GM12878 (cell line): ENCODE results near the gene ATG9B. TPM values are rescaled to one million over a fixed set of nuclear protein-coding genes. Genes with fewer than 3 reads are reported as not detected.

Experiments
- ATAC-seq: fragments of 200-7000 bp; cut with Tn5 transposase; 3 replicates; pipeline ENCODE4 v1.9.1; 2020; ENCODE audit warnings: mild to moderate bottlenecking, moderate library complexity
- BruUV-seq: library from RNA; stranded (reverse); fragments of 400-500 nt; replicated peaks from 2 replicates; lab custom pipeline; 2021; lab: Mats Ljungman, UMichigan
- CTCF ChIA-PET: fragments of 300-600 bp; sonication (Branson Sonifier 250); formaldehyde crosslinking; extraction: SDS; loops from one replicate; lab custom pipeline; 2021; ENCODE audit warnings: inconsistent platforms; lab: Yijun Ruan, JAX
- POLR2A ChIA-PET: fragments of 350-600 bp; formaldehyde crosslinking; extraction: SDS; loops from one replicate; lab custom pipeline; 2021; ENCODE audit warnings: inconsistent platforms; lab: Charles Lee
- RAD21 ChIA-PET: fragments of 300-600 bp; sonication (Branson Sonifier 250); formaldehyde crosslinking; loops from one replicate; lab custom pipeline; 2023; ENCODE audit warnings: antibody characterized with exemption; ENCODE audit not compliant: unreplicated experiment; lab: Charles Lee
- SMC1A ChIA-PET: fragments of 300-600 bp; sonication (Branson Sonifier 250); formaldehyde crosslinking; loops from one replicate; lab custom pipeline; 2023; ENCODE audit not compliant: unreplicated experiment, uncharacterized antibody; lab: Charles Lee
- DNase-seq: peaks from one replicate; pipeline ENCODE4 v3.0.0-alpha.2; 2011; ENCODE audit warnings: low read depth, low spot score
- FAIRE-seq: peaks from 3 replicates; lab custom pipeline; 2011; peaks lifted over from hg19 to GRCh38; lab: Jason Lieb, UNC
- H2AFZ ChIP-seq: 2 replicates; pipeline ENCODE4 v1.6.0; 2011; ENCODE audit warnings: low read depth, low read length, control low read depth; ENCODE audit not compliant: control insufficient read depth
- H3K27ac ChIP-seq: 2 replicates; pipeline ENCODE4 v1.5.1; 2011; ENCODE audit warnings: control low read depth; ENCODE audit not compliant: control insufficient read depth, insufficient read depth
- H3K27me3 ChIP-seq, 2 experiments: replicated peaks in 1 of 2; 2 replicates each; pipeline versions ENCODE4 v1.6.0 to v1.6.1; 2011; ENCODE audit warnings: low read length in 1 of 2; ENCODE audit not compliant: control insufficient read depth in 2 of 2, insufficient read depth in 2 of 2
- H3K36me3 ChIP-seq, 2 experiments: 2 replicates each; pipeline ENCODE4 v1.5.1; 2011; ENCODE audit warnings: low read length in 1 of 2; ENCODE audit not compliant: control insufficient read depth in 2 of 2, insufficient read depth in 2 of 2
- H3K4me1 ChIP-seq: 2 replicates; pipeline ENCODE4 v1.6.1; 2011; ENCODE audit warnings: mild to moderate bottlenecking, low read length, moderate library complexity, mixed read lengths; ENCODE audit not compliant: control insufficient read depth, insufficient read depth
- H3K4me2 ChIP-seq: 2 replicates; pipeline ENCODE4 v1.6.0; 2011; ENCODE audit warnings: control low read depth; ENCODE audit not compliant: control insufficient read depth, insufficient read depth
- H3K4me3 ChIP-seq: fragments of 200-600 bp; sonication (generic); 2 replicates; pipeline ENCODE4 v1.5.1; 2016
- H3K79me2 ChIP-seq: 2 replicates; pipeline ENCODE4 v1.6.0; 2011; ENCODE audit warnings: low read length; ENCODE audit not compliant: control insufficient read depth, insufficient read depth
- H3K9ac ChIP-seq: 2 replicates; pipeline ENCODE4 v1.8.0; 2011; ENCODE audit warnings: low read length, control low read depth, mixed read lengths; ENCODE audit not compliant: control insufficient read depth, insufficient read depth
- H3K9me3 ChIP-seq: replicated peaks from 3 replicates; pipeline ENCODE4 v1.5.1; 2011; ENCODE audit warnings: mild to moderate bottlenecking, low read length; ENCODE audit not compliant: control insufficient read depth, insufficient read depth
- H4K20me1 ChIP-seq: 2 replicates; pipeline ENCODE4 v1.6.0; 2011; ENCODE audit not compliant: control insufficient read depth, insufficient read depth
- MTA2 ChIP-seq: fragments of 450-650 bp; IDR thresholded peaks from 2 replicates; pipeline ENCODE4 v1.6.1; 2016; ENCODE audit warnings: low read depth, mild to moderate bottlenecking, moderate library complexity
- MXI1 ChIP-seq: fragments of 150-350 bp; IDR thresholded peaks from 2 replicates; pipeline ENCODE4 v1.6.1; 2011; ENCODE audit warnings: low read depth, mild to moderate bottlenecking, inconsistent platforms, low read length, improper control_type of control experiment
- MYB ChIP-seq: fragments of 150-350 bp; IDR thresholded peaks from 2 replicates; pipeline ENCODE4 v1.6.1; 2014; ENCODE audit warnings: mild to moderate bottlenecking, low read depth, low read length, borderline replicate concordance
- NR2C1 ChIP-seq: fragments of 450-650 bp; IDR thresholded peaks from 2 replicates; pipeline ENCODE4 v1.6.1; 2017; ENCODE audit warnings: antibody characterized with exemption, mild to moderate bottlenecking, moderate library complexity
- NRF1 ChIP-seq: conservative IDR thresholded peaks from 2 replicates; pipeline ENCODE4 v1.6.1; 2011; ENCODE audit warnings: mild to moderate bottlenecking, low read depth, low read length, improper control_type of control experiment
- POLR2AphosphoS5 ChIP-seq: IDR thresholded peaks from 2 replicates; pipeline ENCODE4 v1.6.1; 2011; ENCODE audit warnings: mild to moderate bottlenecking, low read length, inconsistent platforms
- RAD21 ChIP-seq: IDR thresholded peaks from 2 replicates; pipeline ENCODE4 v1.6.1; 2011; ENCODE audit warnings: mild to moderate bottlenecking, low read depth, low read length, moderate library complexity; ENCODE audit not compliant: insufficient read depth
- RUNX3 ChIP-seq: IDR thresholded peaks from 2 replicates; pipeline ENCODE4 v1.6.1; 2012; ENCODE audit warnings: low read length, inconsistent platforms
- SMAD1 ChIP-seq: fragments of 450-650 bp; IDR thresholded peaks from 2 replicates; pipeline ENCODE4 v1.6.1; 2018; ENCODE audit warnings: mild to moderate bottlenecking, low read depth; ENCODE audit not compliant: partially characterized antibody
- TCF12 ChIP-seq: IDR thresholded peaks from 2 replicates; pipeline ENCODE4 v1.6.1; 2011; ENCODE audit warnings: low read depth, mild to moderate bottlenecking, low read length
- TCF7 ChIP-seq: IDR thresholded peaks from 2 replicates; pipeline ENCODE4 v1.6.1; 2014; ENCODE audit warnings: antibody characterized with exemption, borderline replicate concordance
- ZNF207 ChIP-seq: fragments of 450-650 bp; IDR thresholded peaks from 2 replicates; pipeline ENCODE4 v1.6.1; 2014; ENCODE audit warnings: antibody characterized with exemption, mild to moderate bottlenecking, borderline replicate concordance
- WGBS: methylation state at CpG from one replicate; pipeline ENCODE4 v1.1.6; 2016; ENCODE audit warnings: low lambda C conversion rate; ENCODE audit not compliant: insufficient replicate concordance, insufficient coverage; ENCODE audit errors: missing lambda C conversion rate; 5-methylcytosine and 5-hydroxymethylcytosine counted together
- in situ Hi-C: fragments of 300-500 bp; cut with MboI; formaldehyde crosslinking; loops from 9 replicates; pipeline ENCODE4 v1.14.3; 2018; ENCODE audit warnings: mixed read lengths
- intact Hi-C: fragments of 100-400 bp; cut with micrococcal nuclease; formaldehyde crosslinking; loops from one replicate; pipeline ENCODE4 v1.14.2; 2022; ENCODE audit not compliant: unreplicated experiment
- polyA plus RNA-seq, 11 experiments: library from polyadenylated mRNA; depleted of rRNA in 4 of 11; unstranded in 6 of 11; stranded (reverse) in 5 of 11; fragments of >200 nt; fragmentation: Nextera tagmentation in 4 of 11; fragmentation: Illumina TruSeq in 1 of 11; extraction: Ambion mirVana in 4 of 11; extraction: Trizol in 1 of 11; gene quantifications; 1 replicate in 1 of 11; 2 replicates in 10 of 11; pipeline versions ENCODE4 v1.2.1 to v1.2.3, GENCODE V29; 2011 to 2016; ENCODE audit warnings: inconsistent platforms in 2 of 11, missing spikeins in 2 of 11, low read depth in 1 of 11
- total RNA-seq, 4 experiments: library from RNA; depleted of rRNA in 3 of 4; stranded (reverse); fragments of >200 nt in 3 of 4; fragmentation: Illumina TruSeq in 1 of 4; extraction: Trizol in 1 of 4; gene quantifications; 2 replicates each; pipeline versions ENCODE4 v1.2.1 to v1.2.3, GENCODE V29; 2013 to 2021
- TF ChIP-seq, protein P1 (sequence below): IDR thresholded peaks from 2 replicates; pipeline ENCODE4 v1.6.1; 2011; ENCODE audit warnings: borderline replicate concordance, low read depth, mild to moderate bottlenecking, moderate library complexity, mixed read lengths, low read length; ENCODE audit not compliant: insufficient read depth; ENCODE audit errors: extremely low read length
- TF ChIP-seq, protein P2 (sequence below): fragments of 450-650 bp; IDR thresholded peaks from 2 replicates; pipeline ENCODE4 v1.6.1; 2018; ENCODE audit warnings: borderline replicate concordance, mild to moderate bottlenecking; ENCODE audit not compliant: partially characterized antibody

The ATG9B gene
- total and polyA plus RNA-seq, 10 of the 15 experiments (the other 5 are each of a cell fraction or from before 2014, with no cell fraction given) = 0.01 to 0.83 (median 0.12) TPM; not detected in 2

DNA sequence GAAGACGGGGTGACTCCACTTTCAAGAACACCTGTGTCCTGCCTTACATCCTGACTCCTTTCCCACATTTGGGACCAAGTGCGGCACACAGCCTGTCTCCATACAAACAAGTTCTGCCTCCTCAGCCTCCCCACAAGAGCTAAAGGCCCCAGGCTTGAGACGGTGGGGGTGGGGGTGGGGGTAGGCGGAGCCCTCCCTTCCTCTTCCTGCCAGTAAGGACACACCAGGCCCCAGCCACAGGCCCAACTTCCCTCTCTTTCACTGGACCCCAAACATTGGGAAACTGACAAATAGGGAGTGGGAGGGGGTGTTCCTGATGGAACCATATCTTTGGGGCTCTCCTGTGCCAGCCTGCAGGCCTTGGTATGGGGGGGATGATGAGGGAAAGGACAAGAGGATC is 28.8 kb upstream of the ATG9B start:
- intact Hi-C loops = no loop called here
- H3K4me3 ChIP-seq = no peak overlapping the region
- POLR2A ChIA-PET = no interaction called here
- H3K4me2 ChIP-seq = no peak overlapping the region
- no peak for FAIRE-seq
- RAD21 ChIA-PET = no interaction called here
- no peak for DNase-seq
- SMC1A ChIA-PET = no interaction called here
- in situ Hi-C loops = no loop called here
- H2AFZ ChIP-seq = no peak overlapping the region
- no peaks in the 10 kb centered on the region for H4K20me1 ChIP-seq
- no peaks in the 10 kb centered on the region for H3K36me3 ChIP-seq
- TF ChIP-seq, protein P1, sequence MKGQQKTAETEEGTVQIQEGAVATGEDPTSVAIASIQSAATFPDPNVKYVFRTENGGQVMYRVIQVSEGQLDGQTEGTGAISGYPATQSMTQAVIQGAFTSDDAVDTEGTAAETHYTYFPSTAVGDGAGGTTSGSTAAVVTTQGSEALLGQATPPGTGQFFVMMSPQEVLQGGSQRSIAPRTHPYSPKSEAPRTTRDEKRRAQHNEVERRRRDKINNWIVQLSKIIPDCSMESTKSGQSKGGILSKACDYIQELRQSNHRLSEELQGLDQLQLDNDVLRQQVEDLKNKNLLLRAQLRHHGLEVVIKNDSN = no peak
- no peak for TF ChIP-seq MXI1
- TF ChIP-seq MYB = no peak
- TF ChIP-seq RAD21 = no peak
- no peak for TF ChIP-seq NR2C1
- TF ChIP-seq NRF1 = no peak
- TF ChIP-seq TCF12 = no peak
- TF ChIP-seq POLR2AphosphoS5 = no peak
- TF ChIP-seq MTA2 = no peak
- no peak for TF ChIP-seq RUNX3
- TF ChIP-seq ZNF207 = no peak
- no peak for TF ChIP-seq SMAD1
- TF ChIP-seq, protein P2, sequence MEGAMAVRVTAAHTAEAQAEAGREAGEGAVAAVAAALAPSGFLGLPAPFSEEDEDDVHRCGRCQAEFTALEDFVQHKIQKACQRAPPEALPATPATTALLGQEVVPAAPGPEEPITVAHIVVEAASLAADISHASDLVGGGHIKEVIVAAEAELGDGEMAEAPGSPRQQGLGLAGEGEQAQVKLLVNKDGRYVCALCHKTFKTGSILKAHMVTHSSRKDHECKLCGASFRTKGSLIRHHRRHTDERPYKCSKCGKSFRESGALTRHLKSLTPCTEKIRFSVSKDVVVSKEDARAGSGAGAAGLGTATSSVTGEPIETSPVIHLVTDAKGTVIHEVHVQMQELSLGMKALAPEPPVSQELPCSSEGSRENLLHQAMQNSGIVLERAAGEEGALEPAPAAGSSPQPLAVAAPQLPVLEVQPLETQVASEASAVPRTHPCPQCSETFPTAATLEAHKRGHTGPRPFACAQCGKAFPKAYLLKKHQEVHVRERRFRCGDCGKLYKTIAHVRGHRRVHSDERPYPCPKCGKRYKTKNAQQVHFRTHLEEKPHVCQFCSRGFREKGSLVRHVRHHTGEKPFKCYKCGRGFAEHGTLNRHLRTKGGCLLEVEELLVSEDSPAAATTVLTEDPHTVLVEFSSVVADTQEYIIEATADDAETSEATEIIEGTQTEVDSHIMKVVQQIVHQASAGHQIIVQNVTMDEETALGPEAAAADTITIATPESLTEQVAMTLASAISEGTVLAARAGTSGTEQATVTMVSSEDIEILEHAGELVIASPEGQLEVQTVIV = no peak
- TF ChIP-seq TCF7 = no peak
- peaks cover 9% of the 10 kb centered on the region for H3K4me1 ChIP-seq
- H3K27me3 ChIP-seq = no peaks in the 10 kb centered on the region; a peak in 1 of 4 replicates
- CTCF ChIA-PET = no interaction called here
- H3K79me2 ChIP-seq = peaks cover 2% of the 10 kb centered on the region; the same call in 1 of the 2 replicates
- BruUV-seq = no TSS peak
- H3K27ac ChIP-seq = no peak overlapping the region
- no peaks in the 10 kb centered on the region for H3K9me3 ChIP-seq
- ATAC-seq = no peak
- WGBS = 74% methylated on average over 4 of the region's 4 CpGs
- H3K9ac ChIP-seq = no peak overlapping the region
